ENCODE measurements around the gene CD177. TPM values are rescaled to one million over a fixed set of nuclear protein-coding genes. Genes with fewer than 3 reads are reported as not detected.
"Not testable (repeated sequence)": the region's sequence is repeated elsewhere in the genome, so short reads cannot be mapped to it uniquely, and the experiment has no call there.

CD177 gene
- total RNA-seq, 1 donor: 0.86 TPM

GRCh38 chr19:43318796-43319314 is 34.6 kb upstream of the CD177 start:
- no peak for TF ChIP-seq CTCF (IDR thresholded peaks at IDR 0.05; ENCODE audit: insufficient read depth, low read depth, low read length)
- no peak for DNase-seq (ENCODE audit: low read depth)
- H3K4me3 ChIP-seq (ENCODE audit: low read depth, low read length): no peak overlapping the region

GRCh38 chr19:43320546-43320945 is 32.9 kb upstream of the CD177 start:
- H3K4me3 ChIP-seq (ENCODE audit: low read depth, low read length): no peak overlapping the region
- no peak for DNase-seq (ENCODE audit: low read depth)
- TF ChIP-seq CTCF (IDR thresholded peaks at IDR 0.05; ENCODE audit: insufficient read depth, low read depth, low read length): no peak

GRCh38 chr19:43326761-43327160 is 26.7 kb upstream of the CD177 start:
- not testable (repeated sequence) for DNase-seq (ENCODE audit: low read depth); H3K4me3 ChIP-seq (ENCODE audit: low read depth, low read length)

- H3K4me3 ChIP-seq (ENCODE audit: low read depth, low read length); DNase-seq (ENCODE audit: low read depth): not testable (repeated sequence)
Observed at GRCh38 chr19:43328561-43328960, 24.9 kb upstream of the CD177 start.

- not testable (repeated sequence) for H3K4me3 ChIP-seq (ENCODE audit: low read depth, low read length); DNase-seq (ENCODE audit: low read depth)
Observed at GRCh38 chr19:43329049-43329448, 24.4 kb upstream of the CD177 start.

GRCh38 chr19:43329989-43330388 is 23.5 kb upstream of the CD177 start:
- DNase-seq (ENCODE audit: low read depth): no peak
- TF ChIP-seq CTCF (IDR thresholded peaks at IDR 0.05; ENCODE audit: insufficient read depth, low read depth, low read length): no peak
- H3K4me3 ChIP-seq (ENCODE audit: low read depth, low read length): no peak overlapping the region

- no peak for TF ChIP-seq CTCF (IDR thresholded peaks at IDR 0.05; ENCODE audit: insufficient read depth, low read depth, low read length)
- no peak for DNase-seq (ENCODE audit: low read depth)
- no peak overlapping the region for H3K4me3 ChIP-seq (ENCODE audit: low read depth, low read length)
Observed at GRCh38 chr19:43330726-43331434, 22.6 kb upstream of the CD177 start.

GRCh38 chr19:43331435-43332010 is 22.0 kb upstream of the CD177 start:
- no peak for DNase-seq (ENCODE audit: low read depth)
- H3K4me3 ChIP-seq (ENCODE audit: low read depth, low read length): no peak overlapping the region
- no peak for TF ChIP-seq CTCF (IDR thresholded peaks at IDR 0.05; ENCODE audit: insufficient read depth, low read depth, low read length)

All from fibroblast of villous mesenchyme (primary cell).